Ascending aorta (tissue), 2 donors: ENCODE data around the gene COTL1. TPM values are rescaled to one million over a fixed set of nuclear protein-coding genes. Genes with fewer than 3 reads are reported as not detected.

ENCODE experiments used
- DNase-seq, 2 donors: peaks; one replicate each; pipeline ENCODE4 v3.0.0-alpha.2; 2019; ENCODE audit warnings: low spot score in 2 of 2
- H3K27ac ChIP-seq, 2 donors: fragments of 200-600 bp; sonication (generic); one replicate each; pipeline ENCODE4 v1.5.1; 2016 to 2017; ENCODE audit warnings: mild to moderate bottlenecking in 1 of 2
- H3K27me3 ChIP-seq: fragments of 200-600 bp; sonication (generic); one replicate; pipeline ENCODE4 v1.5.1; 2017
- H3K36me3 ChIP-seq, 2 donors: fragments of 200-600 bp; sonication (generic); one replicate each; pipeline ENCODE4 v1.5.1; 2016
- H3K4me1 ChIP-seq, 2 donors: fragments of 200-600 bp; sonication (generic); one replicate each; pipeline ENCODE4 v1.5.1; 2016 to 2017; ENCODE audit warnings: mild to moderate bottlenecking in 1 of 2
- H3K4me3 ChIP-seq, 2 donors: fragments of 200-600 bp; sonication (generic); one replicate each; pipeline ENCODE4 v1.5.1; 2016 to 2017; ENCODE audit warnings: mild to moderate bottlenecking in 1 of 2
- H3K9me3 ChIP-seq, 2 donors: fragments of 200-600 bp; sonication (generic); one replicate each; pipeline ENCODE4 v1.5.1; 2016
- CTCF ChIP-seq, 3 experiments: fragments of 200-600 bp in 2 of 3; fragments of 450-650 bp in 1 of 3; sonication (generic) in 2 of 3; IDR thresholded peaks; one replicate each; pipeline ENCODE4 v1.5.1; 2016 to 2019; ENCODE audit warnings: antibody characterized with exemption in 3 of 3, mild to moderate bottlenecking in 1 of 3, moderate library complexity in 1 of 3
- intact Hi-C: fragments of 100-400 bp; cut with DNase I; formaldehyde crosslinking; loops from one replicate; pipeline ENCODE4 v1.15.1; 2023
- total RNA-seq: library from RNA; depleted of rRNA; stranded (reverse); fragments of >200 nt; gene quantifications from one replicate; pipeline ENCODE4 v1.1.0, GENCODE V29; 2016

Gene COTL1
- total RNA-seq, 1 donor from 2014 or later: 120 TPM

DNA sequence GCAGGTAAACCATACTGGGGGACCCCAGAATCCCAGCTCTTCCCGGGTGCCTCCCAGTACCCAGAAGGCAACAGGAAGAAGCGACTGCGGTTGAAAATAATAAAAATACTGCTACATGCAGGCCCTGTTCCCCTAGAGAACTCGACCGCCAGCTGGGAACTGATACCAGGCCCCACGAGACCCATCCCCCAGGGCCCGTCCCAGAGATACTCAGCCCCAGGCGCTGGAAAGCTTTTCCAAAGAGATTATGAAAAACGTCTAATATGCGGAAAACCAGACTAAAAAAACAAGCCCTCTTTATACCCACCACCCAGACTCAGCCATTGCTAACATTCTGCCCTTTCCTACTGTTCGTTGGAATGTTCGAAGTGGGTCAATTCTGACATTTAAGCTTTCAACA lies 100.5 kb downstream of the COTL1 start:
- H3K36me3 ChIP-seq: no peaks in the 10 kb centered on the region
- no peak for DNase-seq
- TF ChIP-seq CTCF (IDR thresholded peaks at IDR 0.05): no peak
- no peak overlapping the region for H3K27ac ChIP-seq
- intact Hi-C loops: no loop called here
- H3K4me3 ChIP-seq: no peak overlapping the region
- H3K27me3 ChIP-seq: no peaks in the 10 kb centered on the region
- H3K4me1 ChIP-seq: no peaks in the 10 kb centered on the region
- H3K9me3 ChIP-seq: no peaks in the 10 kb centered on the region

Other genes starting within 250 kb of the COTL1 start
- gene ATP2C2, start 249.5 kb downstream of the COTL1 start, total RNA-seq: not detected
- 5.4 TPM for gene MEAK7, start 113.4 kb downstream of the COTL1 start, total RNA-seq
- gene KLHL36, start 30.4 kb upstream of the COTL1 start, total RNA-seq: 65.1 TPM
- 27.8 TPM for gene USP10, start 81.9 kb upstream of the COTL1 start, total RNA-seq
- 204 TPM for gene CRISPLD2, start 201.9 kb upstream of the COTL1 start, total RNA-seq